Measurements from ENCODE around the gene SPATA31D1. TPM values are rescaled to one million over a fixed set of nuclear protein-coding genes. Genes with fewer than 3 reads are reported as not detected.

Gene SPATA31D1
- total RNA-seq, 4 donors from 2014 or later, result not detected

DNA sequence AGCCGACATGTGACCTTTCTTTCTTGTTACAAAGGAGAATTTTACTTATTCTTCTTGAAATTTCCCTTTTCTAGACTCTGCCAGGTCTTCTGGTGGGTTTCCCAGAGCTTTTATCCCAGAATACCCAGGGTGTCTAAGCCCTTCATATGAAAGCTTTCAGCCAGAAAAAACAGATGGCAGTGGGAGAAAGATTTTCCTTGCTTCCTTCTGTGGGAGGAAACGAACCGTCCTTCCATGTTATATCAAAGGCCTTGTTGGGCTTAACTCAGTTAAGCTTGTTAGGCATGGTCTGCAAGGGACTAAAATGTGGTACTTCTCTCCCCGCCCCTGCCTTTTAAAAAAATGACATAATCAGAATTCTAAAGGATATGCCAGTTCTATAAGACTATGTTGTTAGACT is 47.5 kb downstream of the SPATA31D1 start:
- ATAC-seq (ENCODE audit: low FRiP score) (no peak), DNase-seq (ENCODE audit: low spot score) (no peak)
- TF ChIP-seq, protein P1, sequence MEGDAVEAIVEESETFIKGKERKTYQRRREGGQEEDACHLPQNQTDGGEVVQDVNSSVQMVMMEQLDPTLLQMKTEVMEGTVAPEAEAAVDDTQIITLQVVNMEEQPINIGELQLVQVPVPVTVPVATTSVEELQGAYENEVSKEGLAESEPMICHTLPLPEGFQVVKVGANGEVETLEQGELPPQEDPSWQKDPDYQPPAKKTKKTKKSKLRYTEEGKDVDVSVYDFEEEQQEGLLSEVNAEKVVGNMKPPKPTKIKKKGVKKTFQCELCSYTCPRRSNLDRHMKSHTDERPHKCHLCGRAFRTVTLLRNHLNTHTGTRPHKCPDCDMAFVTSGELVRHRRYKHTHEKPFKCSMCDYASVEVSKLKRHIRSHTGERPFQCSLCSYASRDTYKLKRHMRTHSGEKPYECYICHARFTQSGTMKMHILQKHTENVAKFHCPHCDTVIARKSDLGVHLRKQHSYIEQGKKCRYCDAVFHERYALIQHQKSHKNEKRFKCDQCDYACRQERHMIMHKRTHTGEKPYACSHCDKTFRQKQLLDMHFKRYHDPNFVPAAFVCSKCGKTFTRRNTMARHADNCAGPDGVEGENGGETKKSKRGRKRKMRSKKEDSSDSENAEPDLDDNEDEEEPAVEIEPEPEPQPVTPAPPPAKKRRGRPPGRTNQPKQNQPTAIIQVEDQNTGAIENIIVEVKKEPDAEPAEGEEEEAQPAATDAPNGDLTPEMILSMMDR (IDR thresholded peaks at IDR 0.05), result no peak

DNA sequence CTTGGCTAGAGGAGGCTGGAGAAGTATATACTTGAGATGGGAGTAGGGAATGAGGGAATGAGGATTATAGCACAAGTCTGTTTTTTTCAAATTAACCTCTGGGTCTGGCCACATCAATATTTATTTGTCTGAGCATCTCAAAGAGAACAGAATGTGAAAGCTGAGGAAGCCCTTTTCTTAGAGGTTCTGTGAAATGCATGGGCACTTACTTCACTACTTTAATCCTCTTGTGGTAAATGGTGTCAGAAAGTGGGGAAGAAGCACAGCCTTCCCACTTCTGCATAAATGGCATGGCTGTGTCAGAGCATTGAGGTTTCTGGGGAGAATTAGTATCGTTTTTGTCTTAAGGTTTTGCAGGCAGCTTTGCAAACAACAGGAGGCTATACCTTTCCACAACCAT is 48.6 kb downstream of the SPATA31D1 start:
- DNase-seq (ENCODE audit: low spot score) (no peak), ATAC-seq (ENCODE audit: low FRiP score) (no peak)

DNA sequence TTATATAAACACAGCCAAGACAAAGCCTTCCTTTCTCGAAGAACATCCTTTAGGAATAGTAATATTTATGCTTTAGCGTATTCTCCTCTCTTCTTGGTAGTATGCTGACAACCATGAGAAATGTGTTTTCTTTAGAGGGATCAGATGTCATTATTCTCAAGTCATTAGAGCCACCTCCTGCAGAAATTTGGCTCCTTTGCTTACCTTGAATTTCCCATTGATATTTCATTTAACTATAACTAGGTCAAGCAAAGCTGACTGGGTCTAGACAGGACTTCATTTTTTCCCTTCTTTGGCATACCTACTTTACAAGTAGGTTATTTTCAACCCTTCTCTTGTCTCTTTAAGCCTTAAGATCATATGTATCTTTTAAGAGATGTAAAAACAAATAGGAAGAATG is 50.3 kb downstream of the SPATA31D1 start:
- ATAC-seq (ENCODE audit: low FRiP score) (no peak), DNase-seq (ENCODE audit: low spot score) (no peak)
- TF ChIP-seq, protein P1 (IDR thresholded peaks at IDR 0.05), result no peak

More for the DNA sequence above, 48.6 kb downstream of the SPATA31D1 start:
- TF ChIP-seq, protein P1 (IDR thresholded peaks at IDR 0.05), result no peak

Other genes starting within 250 kb of the SPATA31D1 start
- not detected for gene SPATA31D4, start 60.3 kb upstream of the SPATA31D1 start, total RNA-seq
- not detected for gene SPATA31D3, start 45.3 kb upstream of the SPATA31D1 start, total RNA-seq

All from omental fat pad (tissue), 4 donors.